K562 (cell line): ENCODE results near the gene SLC7A11.

Source experiments
- CBX1 ChIP-seq: sonication (generic); IDR thresholded peaks from 2 replicates; pipeline ENCODE4 v1.6.1; 2016; ENCODE audit warnings: antibody characterized with exemption, low read depth, mild to moderate bottlenecking
- HNRNPH1 ChIP-seq: fragments of 200-400 bp; formaldehyde crosslinking; optimal IDR thresholded peaks from 2 replicates; pipeline ENCODE3; 2017; ENCODE audit warnings: low read depth, mild to moderate bottlenecking, low read length, moderate library complexity
- NFATC3 ChIP-seq: fragments of 450-650 bp; IDR thresholded peaks from 2 replicates; pipeline ENCODE4 v1.6.1; 2017; ENCODE audit warnings: mild to moderate bottlenecking
- NR1H2 ChIP-seq: sonication (generic); formaldehyde crosslinking; IDR thresholded peaks from 2 replicates; pipeline ENCODE4 v1.4.0; 2020; ENCODE audit warnings: mild to moderate bottlenecking, missing genetic modification reagents
- RFX5 ChIP-seq: IDR thresholded peaks from 2 replicates; pipeline ENCODE4 v1.6.1; 2011; ENCODE audit warnings: low read depth, mild to moderate bottlenecking, improper control_type of control experiment, low read length
- SAP30 ChIP-seq: fragments of 200-600 bp; sonication (generic); IDR thresholded peaks from 2 replicates; pipeline ENCODE4 v1.6.1; 2012; ENCODE audit warnings: borderline replicate concordance, low read depth, mild to moderate bottlenecking, moderate library complexity, low read length, control low read depth, inconsistent platforms; ENCODE audit not compliant: insufficient read depth, poor library complexity, severe bottlenecking
- TEAD1 ChIP-seq, 2 experiments: fragments of 450-650 bp in 1 of 2; sonication (generic) in 1 of 2; formaldehyde crosslinking; IDR thresholded peaks; 2 replicates each; pipeline versions ENCODE4 v1.4.0 to v1.8.0; 2020 to 2022; ENCODE audit warnings: mild to moderate bottlenecking in 2 of 2, missing genetic modification reagents in 1 of 2
- ZNF239 ChIP-seq: fragments of 250-450 bp; sonication (Bioruptor Pico); IDR thresholded peaks from 2 replicates; pipeline ENCODE4 v1.4.0; 2020; ENCODE audit warnings: mild to moderate bottlenecking
- TF ChIP-seq, protein P1 (sequence below), 3 experiments: IDR thresholded peaks in 2 of 3; conservative IDR thresholded peaks in 1 of 3; 2 replicates each; pipeline ENCODE4 v1.5.1; 2011 to 2012; ENCODE audit warnings: low read length in 3 of 3, mild to moderate bottlenecking in 3 of 3, control low read depth in 2 of 3, improper control_type of control experiment in 1 of 3, inconsistent platforms in 1 of 3, low read depth in 1 of 3, mixed read lengths in 1 of 3, moderate library complexity in 1 of 3; ENCODE audit not compliant: insufficient read depth in 2 of 3

DNA sequence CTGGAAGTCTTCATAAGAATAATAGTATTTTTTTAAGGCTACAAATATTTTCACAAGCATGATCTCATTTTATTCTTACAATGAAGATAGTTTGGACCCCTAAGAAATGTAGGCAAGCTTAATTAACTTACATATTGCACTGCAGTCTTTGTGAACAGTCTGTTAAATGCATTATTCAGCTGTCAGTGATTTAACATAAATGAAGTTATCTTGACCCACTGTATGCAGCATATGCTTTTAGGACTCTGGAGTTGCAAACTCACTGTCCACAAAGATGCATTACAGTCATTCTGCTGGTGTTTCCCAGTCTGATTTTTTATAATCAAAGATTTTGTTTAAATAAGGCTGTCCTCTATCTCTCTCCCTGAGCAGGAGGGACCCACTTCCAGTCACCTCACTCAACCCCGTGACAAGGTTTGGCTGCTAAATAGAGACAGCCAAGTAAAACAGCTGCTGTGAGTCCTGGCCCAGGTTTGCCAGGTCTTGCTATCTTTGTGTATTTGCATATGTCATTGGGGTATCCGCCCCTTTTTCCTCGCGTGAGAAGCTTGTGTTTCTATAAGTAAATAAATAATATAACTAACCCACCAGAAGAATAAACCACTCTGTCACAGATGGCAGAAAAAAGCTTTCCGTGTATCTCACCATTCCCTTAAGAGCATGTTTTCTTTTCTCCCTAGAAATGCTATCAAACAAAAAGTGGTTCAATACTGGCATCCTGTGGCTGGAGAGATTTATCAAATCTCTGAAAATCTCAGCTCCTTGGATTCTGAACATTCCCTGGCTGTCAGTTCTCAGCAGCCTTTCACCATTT, 67.0 kb downstream of the SLC7A11 start:
- TF ChIP-seq HNRNPH1 = no peak
- no peak for TF ChIP-seq CBX1
- TF ChIP-seq, protein P1, sequence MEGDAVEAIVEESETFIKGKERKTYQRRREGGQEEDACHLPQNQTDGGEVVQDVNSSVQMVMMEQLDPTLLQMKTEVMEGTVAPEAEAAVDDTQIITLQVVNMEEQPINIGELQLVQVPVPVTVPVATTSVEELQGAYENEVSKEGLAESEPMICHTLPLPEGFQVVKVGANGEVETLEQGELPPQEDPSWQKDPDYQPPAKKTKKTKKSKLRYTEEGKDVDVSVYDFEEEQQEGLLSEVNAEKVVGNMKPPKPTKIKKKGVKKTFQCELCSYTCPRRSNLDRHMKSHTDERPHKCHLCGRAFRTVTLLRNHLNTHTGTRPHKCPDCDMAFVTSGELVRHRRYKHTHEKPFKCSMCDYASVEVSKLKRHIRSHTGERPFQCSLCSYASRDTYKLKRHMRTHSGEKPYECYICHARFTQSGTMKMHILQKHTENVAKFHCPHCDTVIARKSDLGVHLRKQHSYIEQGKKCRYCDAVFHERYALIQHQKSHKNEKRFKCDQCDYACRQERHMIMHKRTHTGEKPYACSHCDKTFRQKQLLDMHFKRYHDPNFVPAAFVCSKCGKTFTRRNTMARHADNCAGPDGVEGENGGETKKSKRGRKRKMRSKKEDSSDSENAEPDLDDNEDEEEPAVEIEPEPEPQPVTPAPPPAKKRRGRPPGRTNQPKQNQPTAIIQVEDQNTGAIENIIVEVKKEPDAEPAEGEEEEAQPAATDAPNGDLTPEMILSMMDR (IDR thresholded peaks at IDR 0.05 in 2 of 3, conservative IDR thresholded peaks at IDR 0.05 in 1 of 3; ENCODE audit: insufficient read depth in 2 of 3, low read depth in 1 of 3, low read length in 3 of 3) = no peak
- no peak for TF ChIP-seq NFATC3
- TF ChIP-seq ZNF239 (CRISPR knock-in tag) = no peak
- TF ChIP-seq TEAD1 (CRISPR knock-in tag; IDR thresholded peaks at IDR 0.05) = no peak
- TF ChIP-seq SAP30 = no peak
- no peak for TF ChIP-seq NR1H2
- TF ChIP-seq RFX5 = no peak
